ELR (cell line): ENCODE measurements around the gene SPX.

Source experiments
- DNase-seq: peaks from one replicate; pipeline ENCODE4 v3.0.0-alpha.2; 2015; ENCODE audit warnings: low read depth

The SPX gene

GRCh38 chr12:21580748-21581516 lies 54.8 kb downstream of the SPX start:
- no peak for DNase-seq
